HG02885 (cell line): ENCODE results near the gene TRAT1.

Source experiments
- ATAC-seq: cut with Tn5 transposase; IDR thresholded peaks from one replicate; pipeline ENCODE4 v1.9.1; 2021; ENCODE audit warnings: mild to moderate bottlenecking; ENCODE audit not compliant: unreplicated experiment, poor library complexity

TRAT1 gene

GRCh38 chr3:108847187-108847586, 24.6 kb downstream of the TRAT1 start:
- no peak for ATAC-seq

GRCh38 chr3:108849075-108849474, 26.5 kb downstream of the TRAT1 start:
- ATAC-seq: no peak

- no peak for ATAC-seq
Observed at GRCh38 chr3:108861401-108861800, 38.8 kb downstream of the TRAT1 start.

- peak; percentile 90 for ATAC-seq
Observed at GRCh38 chr3:108862865-108863798, 40.5 kb downstream of the TRAT1 start.

GRCh38 chr3:108863799-108864135, 41.2 kb downstream of the TRAT1 start:
- no peak for ATAC-seq

GRCh38 chr3:108877901-108878300, 55.3 kb downstream of the TRAT1 start:
- no peak for ATAC-seq

GRCh38 chr3:108879915-108880314, 57.3 kb downstream of the TRAT1 start:
- no peak for ATAC-seq

- ATAC-seq: no peak
Observed at GRCh38 chr3:108882762-108883161, 60.2 kb downstream of the TRAT1 start.

- ATAC-seq: no peak
Observed at GRCh38 chr3:108883373-108883772, 60.8 kb downstream of the TRAT1 start.

GRCh38 chr3:108887121-108887520, 64.5 kb downstream of the TRAT1 start:
- ATAC-seq: no peak

GRCh38 chr3:108887777-108888176, 65.2 kb downstream of the TRAT1 start:
- ATAC-seq: no peak

GRCh38 chr3:108891833-108892232, 69.2 kb downstream of the TRAT1 start:
- ATAC-seq: no peak

GRCh38 chr3:108894981-108895380, 72.4 kb downstream of the TRAT1 start:
- ATAC-seq: no peak

GRCh38 chr3:108897883-108898282, 75.3 kb downstream of the TRAT1 start:
- ATAC-seq: no peak

GRCh38 chr3:108899530-108899929, 76.9 kb downstream of the TRAT1 start:
- ATAC-seq: no peak
